GM18505 (cell line): ENCODE data around the gene P2RX7.
"Not testable (repeated sequence)": the region's sequence is repeated elsewhere in the genome, so short reads cannot be mapped to it uniquely, and the experiment has no call there.

Source experiments
- ATAC-seq: cut with Tn5 transposase; IDR thresholded peaks from one replicate; pipeline ENCODE4 v1.9.1; 2021; ENCODE audit not compliant: unreplicated experiment
- POLR2A ChIP-seq: IDR thresholded peaks from 4 replicates; pipeline ENCODE4 v1.6.1; 2011; ENCODE audit warnings: borderline replicate concordance; ENCODE audit not compliant: insufficient read depth, insufficient read length; ENCODE audit errors: extremely low read depth

Gene P2RX7

DNA sequence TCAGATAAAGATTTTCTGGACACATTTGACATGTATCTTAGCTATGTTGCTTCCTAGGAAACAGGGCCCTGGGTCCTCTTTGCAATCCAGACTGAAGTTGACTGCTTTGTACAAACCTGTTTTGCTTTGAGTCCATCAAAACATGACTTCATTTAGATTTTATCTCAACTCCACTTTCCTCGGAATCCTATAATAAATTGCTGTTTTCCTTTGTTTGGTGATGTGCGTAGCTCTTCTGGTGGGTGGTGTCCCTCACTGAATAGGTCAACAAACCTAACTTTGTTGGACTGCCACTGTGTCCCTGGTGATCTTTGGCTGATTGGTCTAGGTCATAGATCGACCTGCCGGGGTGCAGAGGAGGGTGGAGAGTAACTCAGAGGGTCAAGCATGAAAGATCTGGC lies 735 bp upstream of the P2RX7 start:
- ATAC-seq, result no peak

DNA sequence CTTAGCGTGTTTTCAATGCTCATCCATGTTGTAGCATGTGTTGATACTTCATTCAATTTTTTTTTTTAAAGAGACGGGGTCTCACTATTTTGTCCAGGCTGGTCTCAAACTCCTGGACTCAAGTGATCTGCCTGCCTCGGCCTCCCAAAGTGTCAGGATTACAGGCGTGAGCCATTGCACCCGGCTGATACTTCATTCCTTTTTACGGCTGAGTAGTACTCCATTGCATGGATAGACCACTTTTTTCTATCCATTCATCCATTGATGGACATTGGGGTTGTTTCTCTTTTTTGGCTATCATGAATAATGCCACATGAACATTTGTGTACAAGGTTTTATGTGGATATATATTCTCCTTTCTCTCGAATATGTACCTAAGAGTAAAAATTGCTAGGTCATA lies 1.2 kb downstream of the P2RX7 start:
- no peak for ATAC-seq
- no peak for TF ChIP-seq POLR2A

More for the DNA sequence above, 735 bp upstream of the P2RX7 start:
- no peak for TF ChIP-seq POLR2A

DNA sequence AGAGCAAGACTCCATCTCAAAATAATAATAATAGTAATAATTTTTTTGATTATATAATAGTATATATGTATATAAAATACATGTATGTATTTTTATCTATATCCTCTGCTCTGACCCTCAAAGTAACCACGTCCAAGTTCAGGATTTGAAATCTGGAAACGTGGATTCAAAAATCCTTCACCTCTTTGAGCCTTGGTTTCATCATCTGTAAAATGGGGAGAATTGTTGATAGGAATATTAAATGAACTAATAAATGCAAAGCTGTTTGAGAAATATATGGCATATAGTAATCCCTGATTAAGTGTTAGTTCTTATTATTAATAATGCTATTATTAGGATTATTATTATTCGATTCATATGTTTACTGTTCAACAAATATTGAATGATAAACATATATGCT lies 2.6 kb downstream of the P2RX7 start:
- no peak for ATAC-seq
- no peak for TF ChIP-seq POLR2A

DNA sequence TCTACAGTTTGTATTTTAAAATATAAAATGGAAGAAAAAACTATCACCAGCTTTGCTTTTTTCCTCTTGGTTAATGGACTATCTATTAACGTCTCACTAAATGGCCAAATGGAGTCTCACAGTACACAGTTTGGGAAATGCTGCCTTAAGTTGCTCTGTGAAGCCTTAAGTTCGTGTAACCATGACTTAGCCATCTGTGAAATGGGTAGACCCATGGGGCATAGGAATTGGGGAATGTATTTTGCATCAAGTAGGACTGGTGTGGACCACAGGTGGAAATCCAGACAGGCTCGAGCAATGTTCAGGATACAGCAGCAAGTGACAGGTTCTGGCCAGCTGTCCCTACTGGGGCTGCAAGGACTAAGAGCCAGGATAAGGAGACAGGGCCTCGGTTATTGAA lies 4.8 kb downstream of the P2RX7 start:
- no peak for TF ChIP-seq POLR2A
- ATAC-seq, result no peak

DNA sequence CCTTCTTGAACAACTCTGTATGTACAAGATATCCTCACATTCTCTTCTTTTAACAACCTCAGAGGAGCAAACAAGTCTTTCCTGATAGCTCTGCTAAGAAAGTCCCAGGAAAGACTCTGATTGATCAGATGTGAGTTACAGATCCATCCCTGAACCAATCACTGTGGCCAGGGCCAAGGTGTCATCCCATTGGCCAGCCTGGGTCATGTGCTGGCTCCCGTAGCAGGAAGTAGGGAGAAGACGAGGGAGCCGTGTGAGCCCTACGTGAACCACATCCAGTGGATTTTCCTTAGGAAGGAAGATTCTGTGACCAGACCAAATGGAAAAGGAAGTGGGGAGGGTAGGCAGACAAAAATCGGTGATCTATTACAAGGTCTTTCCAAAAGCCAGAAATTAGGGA lies 5.6 kb downstream of the P2RX7 start:
- TF ChIP-seq POLR2A, result no peak
- ATAC-seq, result no peak

DNA sequence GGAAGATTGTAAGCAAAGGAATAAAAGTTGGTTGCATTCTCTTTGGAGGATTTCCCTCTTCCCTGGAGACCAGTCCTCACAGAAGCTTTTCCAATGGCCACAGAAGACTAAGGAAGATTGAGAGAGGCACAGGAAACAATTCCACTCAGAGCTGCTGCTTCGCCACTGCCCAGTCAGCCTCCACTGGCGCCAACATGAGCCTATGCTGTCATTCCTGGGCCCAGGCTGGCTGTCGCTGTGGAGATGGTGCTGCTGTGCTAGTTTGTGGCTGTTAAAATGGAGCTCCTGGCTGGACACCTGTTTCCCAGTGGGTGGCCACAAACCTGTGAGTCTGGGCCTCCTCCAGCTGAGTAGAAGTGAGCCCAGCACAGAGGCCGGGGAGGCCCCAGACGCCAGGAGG lies 6.6 kb downstream of the P2RX7 start:
- no peak for ATAC-seq
- TF ChIP-seq POLR2A, result no peak

DNA sequence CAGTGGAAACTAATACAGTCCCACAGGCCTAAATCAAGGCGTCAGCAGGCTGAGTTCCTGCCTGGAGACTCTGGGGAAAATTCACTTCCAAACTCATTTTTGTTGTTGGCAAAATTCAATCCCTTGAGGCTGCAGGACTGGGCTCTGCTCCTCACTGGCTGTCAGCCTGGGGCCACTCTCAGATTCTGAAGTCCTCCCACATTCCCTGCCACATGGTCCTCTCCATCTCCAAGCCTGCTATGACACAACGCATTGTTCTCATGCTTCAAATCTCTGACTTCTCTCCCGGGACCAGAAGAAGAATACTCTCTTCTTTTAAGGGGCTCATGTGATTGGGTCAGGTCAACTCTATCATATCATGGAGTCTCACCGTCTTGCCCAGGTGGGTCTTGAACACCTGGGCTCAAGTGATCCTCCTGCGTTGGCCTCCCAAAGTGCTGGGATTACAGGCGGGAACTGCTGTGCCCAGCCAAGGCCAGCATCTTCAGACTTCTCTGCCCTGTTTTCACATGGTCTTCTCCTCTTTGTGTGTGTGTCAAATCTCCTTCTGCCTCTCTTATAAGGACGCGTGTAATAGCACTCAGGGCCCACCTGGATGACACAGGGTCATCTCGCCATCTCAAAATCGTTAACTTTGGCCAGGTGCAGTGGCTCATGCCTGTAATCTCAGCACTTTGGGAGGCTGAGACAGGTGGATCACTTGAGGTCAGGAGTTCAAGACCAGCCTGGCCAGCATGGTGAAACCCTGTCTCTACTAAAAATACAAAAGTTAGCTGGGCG lies 9.7 kb downstream of the P2RX7 start:
- no peak for TF ChIP-seq POLR2A
- ATAC-seq, result no peak

DNA sequence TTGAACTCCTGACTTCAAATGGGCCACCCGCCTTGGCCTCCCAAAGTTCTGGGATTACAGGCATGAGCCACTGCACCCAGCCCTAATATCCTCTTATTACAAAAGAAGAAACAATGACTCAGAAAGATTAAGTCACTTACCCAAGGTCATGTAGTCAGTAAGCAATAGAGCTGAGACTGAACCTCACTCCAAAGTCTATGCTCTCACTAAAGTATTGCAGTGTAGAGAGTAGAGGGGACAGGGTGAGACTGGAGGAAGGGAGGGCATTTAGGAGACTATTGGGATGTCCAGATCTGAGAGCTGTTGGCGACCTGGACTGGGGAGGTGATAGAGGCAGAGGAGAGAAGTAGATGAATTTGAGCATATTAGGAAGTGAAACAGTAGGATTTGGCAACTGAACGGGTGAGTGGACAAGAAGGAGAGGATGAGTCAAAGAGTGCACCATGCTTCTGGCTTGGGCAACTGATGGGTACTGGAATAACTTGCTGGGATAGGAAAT lies 11.8 kb downstream of the P2RX7 start:
- TF ChIP-seq POLR2A, result no peak
- no peak for ATAC-seq

DNA sequence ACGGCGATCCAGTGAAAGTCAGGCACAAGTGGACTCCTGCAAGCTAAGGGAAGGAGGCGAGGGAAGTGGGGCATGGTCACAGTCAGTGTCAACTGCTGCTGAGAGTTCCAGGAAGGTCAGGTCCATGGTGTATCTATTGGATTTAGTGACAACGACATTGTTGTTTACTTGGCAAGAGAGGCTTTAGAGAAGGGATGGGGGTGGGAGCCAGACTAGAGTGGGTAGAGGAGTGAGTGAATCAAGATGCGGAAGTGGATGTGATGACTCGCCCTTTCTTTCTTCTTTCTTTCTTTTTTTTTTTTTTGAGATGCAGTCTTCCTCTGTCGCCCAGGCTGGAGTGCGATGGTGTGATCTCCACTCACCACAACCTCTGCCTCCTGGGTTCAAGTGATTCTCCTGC lies 12.5 kb downstream of the P2RX7 start:
- no peak for ATAC-seq
- no peak for TF ChIP-seq POLR2A

DNA sequence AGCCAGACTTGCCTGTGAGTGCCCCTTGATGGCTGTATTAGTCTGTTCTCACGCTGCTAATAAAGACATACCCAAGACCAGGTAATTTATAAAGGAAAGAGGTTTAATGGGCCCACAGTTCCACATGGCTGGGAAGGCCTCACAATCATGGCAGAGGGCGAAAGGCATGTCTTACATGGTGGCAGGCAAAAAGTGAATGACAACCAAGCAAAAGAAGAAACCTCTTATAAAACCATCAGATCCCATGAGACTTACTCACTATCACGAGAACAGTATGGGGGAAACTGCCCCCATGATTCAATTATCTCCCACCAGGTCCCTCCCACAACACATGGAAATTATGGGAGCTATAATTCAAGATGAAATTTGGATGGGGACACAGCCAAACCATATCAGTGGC lies 16.6 kb downstream of the P2RX7 start:
- not testable (repeated sequence) for ATAC-seq

DNA sequence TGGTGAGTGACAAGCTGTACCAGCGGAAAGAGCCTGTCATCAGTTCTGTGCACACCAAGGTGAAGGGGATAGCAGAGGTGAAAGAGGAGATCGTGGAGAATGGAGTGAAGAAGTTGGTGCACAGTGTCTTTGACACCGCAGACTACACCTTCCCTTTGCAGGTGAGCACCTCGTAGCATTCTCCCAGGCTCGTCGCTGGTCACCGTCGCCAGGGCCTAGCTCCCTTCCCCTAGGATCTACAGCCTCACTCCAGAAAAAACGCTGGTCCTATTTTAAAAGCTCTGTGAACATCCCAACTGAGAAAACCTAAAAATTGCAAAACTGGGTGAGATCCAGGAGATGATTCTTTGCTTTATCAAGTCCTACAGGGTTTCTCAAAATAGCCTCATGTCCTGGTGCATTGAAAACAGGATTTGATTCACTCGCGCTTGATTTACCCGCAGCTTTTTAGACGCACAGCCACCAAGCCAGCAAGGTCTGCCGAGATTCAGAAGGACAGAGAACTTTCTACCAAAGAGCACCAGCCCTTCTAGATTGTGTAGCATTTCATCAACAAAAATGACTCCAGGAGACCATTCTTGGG lies 22.2 kb downstream of the P2RX7 start:
- ATAC-seq, result no peak
- no peak for TF ChIP-seq POLR2A

DNA sequence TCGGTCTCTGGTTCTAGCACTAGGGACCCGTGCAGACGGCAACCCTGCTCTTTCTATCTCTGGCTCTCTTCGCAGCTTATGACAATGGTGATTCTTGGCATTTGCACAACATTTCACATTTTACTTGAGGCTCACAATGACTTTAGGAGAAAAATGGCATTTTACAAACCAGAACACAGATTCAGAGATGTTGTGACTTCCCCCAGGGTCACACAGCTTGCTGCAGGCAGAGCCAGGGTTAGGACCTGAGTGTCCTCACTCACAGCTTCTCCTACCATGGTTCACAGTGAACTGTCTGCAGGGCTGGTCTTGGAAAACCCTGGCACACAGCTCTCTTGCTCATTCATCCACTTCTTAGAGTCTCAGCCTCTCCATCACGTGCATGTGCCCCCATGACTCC lies 23.7 kb downstream of the P2RX7 start:
- ATAC-seq, result no peak
- TF ChIP-seq POLR2A, result no peak

DNA sequence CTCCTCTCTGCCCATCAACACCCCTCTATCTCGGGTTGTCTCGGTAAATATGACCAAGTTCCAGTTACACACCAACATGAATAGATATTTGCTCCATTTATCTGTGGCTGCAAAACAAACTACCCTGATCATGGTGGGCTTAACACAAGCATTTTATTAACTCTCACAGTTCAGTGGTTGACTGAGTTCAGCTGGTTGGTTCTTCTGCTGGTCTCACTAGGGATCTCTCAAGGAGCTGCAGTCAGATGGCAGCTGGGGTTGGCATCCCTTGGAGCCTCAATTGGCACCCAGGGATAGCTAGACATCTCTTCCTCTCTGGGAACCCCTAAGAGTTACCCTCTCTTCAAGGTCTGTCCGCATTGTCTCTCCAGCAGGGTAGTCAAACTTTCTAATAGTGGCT lies 25.4 kb downstream of the P2RX7 start:
- ATAC-seq, result no peak
- no peak for TF ChIP-seq POLR2A

DNA sequence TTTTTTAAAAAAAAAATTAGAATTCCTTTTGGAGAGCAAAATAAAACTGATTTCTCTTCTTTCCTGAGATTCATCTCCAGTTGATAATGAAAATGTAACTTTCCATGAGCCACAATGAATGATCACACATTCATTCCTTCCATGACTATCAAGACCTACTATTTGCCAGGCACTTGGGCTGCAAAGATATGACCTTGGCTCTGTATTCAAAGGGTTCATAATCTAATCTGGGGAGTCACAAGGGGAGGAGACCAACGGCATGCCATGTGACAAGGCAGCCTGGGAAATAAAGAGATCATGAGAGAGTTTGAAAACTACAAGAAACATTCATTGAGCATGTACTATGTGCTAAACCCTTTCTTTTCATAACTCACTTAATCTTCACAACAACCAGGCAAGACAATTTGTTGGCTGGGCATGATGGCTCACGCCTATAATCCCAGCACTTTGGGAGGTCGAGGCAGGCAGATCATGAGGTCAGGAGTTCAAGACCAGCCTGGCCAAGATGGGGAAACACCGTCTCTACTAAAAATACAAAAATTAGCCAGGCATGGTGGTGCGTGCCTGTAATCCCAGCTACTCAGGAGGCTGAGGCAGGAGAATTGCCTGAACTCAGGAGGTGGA lies 26.2 kb downstream of the P2RX7 start:
- ATAC-seq, result not testable (repeated sequence)
